ENCODE measurements around the gene STRIP2.

STRIP2 gene

GRCh38 chr7:129462420-129462819 lies 28.2 kb downstream of the STRIP2 start:
- H3K4me3 ChIP-seq (IDR thresholded peaks at IDR 0.05; ENCODE audit: insufficient read depth, low read depth, low read length): no peak overlapping the region
- H3K9ac ChIP-seq: no peak overlapping the region
- TF ChIP-seq CTCF (conservative IDR thresholded peaks at IDR 0.05; ENCODE audit: low read depth, low read length): no peak
- H3K4me1 ChIP-seq (ENCODE audit: low read depth, poor library complexity, severe bottlenecking): no peaks in the 10 kb centered on the region
- no peak overlapping the region for H3K27ac ChIP-seq
- H3K27me3 ChIP-seq (ENCODE audit: insufficient read depth, low read depth): no peaks in the 10 kb centered on the region
- H2AFZ ChIP-seq (ENCODE audit: low read depth): no peak overlapping the region
- H3K79me2 ChIP-seq (ENCODE audit: insufficient read depth, low read depth): no peaks in the 10 kb centered on the region
- H3K36me3 ChIP-seq (ENCODE audit: insufficient read depth): no peaks in the 10 kb centered on the region
- no peak overlapping the region for H3K4me2 ChIP-seq
- no peaks in the 10 kb centered on the region for H4K20me1 ChIP-seq (ENCODE audit: insufficient read depth)

- H3K27me3 ChIP-seq (ENCODE audit: insufficient read depth, low read depth): no peaks in the 10 kb centered on the region
Observed at GRCh38 chr7:129464194-129464593, 30.0 kb downstream of the STRIP2 start.

GRCh38 chr7:129465080-129465479 lies 30.8 kb downstream of the STRIP2 start:
- H4K20me1 ChIP-seq (ENCODE audit: insufficient read depth): no peaks in the 10 kb centered on the region
- no peak overlapping the region for H3K4me3 ChIP-seq (IDR thresholded peaks at IDR 0.05; ENCODE audit: insufficient read depth, low read depth, low read length)
- no peak overlapping the region for H3K4me2 ChIP-seq
- no peak overlapping the region for H3K27ac ChIP-seq
- H3K27me3 ChIP-seq (ENCODE audit: insufficient read depth, low read depth): no peaks in the 10 kb centered on the region
- no peak overlapping the region for H2AFZ ChIP-seq (ENCODE audit: low read depth)
- peaks cover 6% of the 10 kb centered on the region for H3K4me1 ChIP-seq (ENCODE audit: low read depth, poor library complexity, severe bottlenecking)
- no peaks in the 10 kb centered on the region for H3K79me2 ChIP-seq (ENCODE audit: insufficient read depth, low read depth)
- no peak overlapping the region for H3K9ac ChIP-seq
- TF ChIP-seq CTCF (conservative IDR thresholded peaks at IDR 0.05; ENCODE audit: low read depth, low read length): no peak
- H3K36me3 ChIP-seq (ENCODE audit: insufficient read depth): no peaks in the 10 kb centered on the region

More at GRCh38 chr7:129464194-129464593, 30.0 kb downstream of the STRIP2 start:
- Histone ChIP-seq H3K4me1 (ENCODE audit: low read depth, poor library complexity, severe bottlenecking) (peaks cover 6% of the 10 kb centered on the region), H3K27ac (no peak overlapping the region), H3K9ac (no peak overlapping the region), H2AFZ (ENCODE audit: low read depth) (no peak overlapping the region), H4K20me1 (ENCODE audit: insufficient read depth) (no peaks in the 10 kb centered on the region), H3K79me2 (ENCODE audit: insufficient read depth, low read depth) (no peaks in the 10 kb centered on the region), H3K36me3 (ENCODE audit: insufficient read depth) (no peaks in the 10 kb centered on the region), H3K4me3 (IDR thresholded peaks at IDR 0.05; ENCODE audit: insufficient read depth, low read depth, low read length) (no peak overlapping the region), H3K4me2 (no peak overlapping the region)
- no peak for TF ChIP-seq CTCF (conservative IDR thresholded peaks at IDR 0.05; ENCODE audit: low read depth, low read length)

GRCh38 chr7:129466796-129467195 lies 32.6 kb downstream of the STRIP2 start:
- H3K79me2 ChIP-seq (ENCODE audit: insufficient read depth, low read depth): no peaks in the 10 kb centered on the region
- no peaks in the 10 kb centered on the region for H3K27me3 ChIP-seq (ENCODE audit: insufficient read depth, low read depth)
- H4K20me1 ChIP-seq (ENCODE audit: insufficient read depth): no peaks in the 10 kb centered on the region
- peaks cover 11% of the 10 kb centered on the region for H3K4me1 ChIP-seq (ENCODE audit: low read depth, poor library complexity, severe bottlenecking)
- no peak overlapping the region for H2AFZ ChIP-seq (ENCODE audit: low read depth)
- H3K9ac ChIP-seq: no peak overlapping the region
- TF ChIP-seq CTCF (conservative IDR thresholded peaks at IDR 0.05; ENCODE audit: low read depth, low read length): no peak
- no peak overlapping the region for H3K27ac ChIP-seq
- no peak overlapping the region for H3K4me3 ChIP-seq (IDR thresholded peaks at IDR 0.05; ENCODE audit: insufficient read depth, low read depth, low read length)
- no peaks in the 10 kb centered on the region for H3K36me3 ChIP-seq (ENCODE audit: insufficient read depth)
- H3K4me2 ChIP-seq: no peak overlapping the region
